PFSK-1 (cell line): ENCODE results near the gene ANKS1B.

Experiments used
- FOXP2 ChIP-seq: optimal IDR thresholded peaks from 2 replicates; pipeline ENCODE3; 2011; ENCODE audit warnings: borderline replicate concordance, control low read depth, inconsistent platforms; ENCODE audit not compliant: insufficient read depth; ENCODE audit errors: extremely low read length, extremely low read depth
- POLR2AphosphoS5 ChIP-seq: IDR thresholded peaks from 2 replicates; pipeline ENCODE4 v1.6.1; 2012; ENCODE audit warnings: low read depth, mild to moderate bottlenecking, control low read depth, low read length, moderate library complexity
- SIN3A ChIP-seq: IDR thresholded peaks from 2 replicates; pipeline ENCODE4 v1.6.1; 2012; ENCODE audit warnings: mild to moderate bottlenecking, low read length, moderate library complexity, borderline replicate concordance; ENCODE audit not compliant: insufficient read depth
- TAF1 ChIP-seq: IDR thresholded peaks from 2 replicates; pipeline ENCODE4 v1.6.1; 2012; ENCODE audit warnings: low read length, control low read depth, borderline replicate concordance; ENCODE audit not compliant: insufficient read depth
- TF ChIP-seq, protein P1 (sequence below), 2 experiments: IDR thresholded peaks; 2 replicates each; pipeline versions ENCODE4 v1.6.1 to v1.8.0; 2011 to 2012; ENCODE audit warnings: low read depth in 2 of 2, low read length in 2 of 2, control low read depth in 1 of 2, inconsistent platforms in 1 of 2, mild to moderate bottlenecking in 1 of 2, moderate library complexity in 1 of 2; ENCODE audit not compliant: insufficient read depth in 1 of 2

ANKS1B gene

GRCh38 chr12:99282086-99282485 lies 702.6 kb downstream of the ANKS1B start:
- TF ChIP-seq, protein P1, sequence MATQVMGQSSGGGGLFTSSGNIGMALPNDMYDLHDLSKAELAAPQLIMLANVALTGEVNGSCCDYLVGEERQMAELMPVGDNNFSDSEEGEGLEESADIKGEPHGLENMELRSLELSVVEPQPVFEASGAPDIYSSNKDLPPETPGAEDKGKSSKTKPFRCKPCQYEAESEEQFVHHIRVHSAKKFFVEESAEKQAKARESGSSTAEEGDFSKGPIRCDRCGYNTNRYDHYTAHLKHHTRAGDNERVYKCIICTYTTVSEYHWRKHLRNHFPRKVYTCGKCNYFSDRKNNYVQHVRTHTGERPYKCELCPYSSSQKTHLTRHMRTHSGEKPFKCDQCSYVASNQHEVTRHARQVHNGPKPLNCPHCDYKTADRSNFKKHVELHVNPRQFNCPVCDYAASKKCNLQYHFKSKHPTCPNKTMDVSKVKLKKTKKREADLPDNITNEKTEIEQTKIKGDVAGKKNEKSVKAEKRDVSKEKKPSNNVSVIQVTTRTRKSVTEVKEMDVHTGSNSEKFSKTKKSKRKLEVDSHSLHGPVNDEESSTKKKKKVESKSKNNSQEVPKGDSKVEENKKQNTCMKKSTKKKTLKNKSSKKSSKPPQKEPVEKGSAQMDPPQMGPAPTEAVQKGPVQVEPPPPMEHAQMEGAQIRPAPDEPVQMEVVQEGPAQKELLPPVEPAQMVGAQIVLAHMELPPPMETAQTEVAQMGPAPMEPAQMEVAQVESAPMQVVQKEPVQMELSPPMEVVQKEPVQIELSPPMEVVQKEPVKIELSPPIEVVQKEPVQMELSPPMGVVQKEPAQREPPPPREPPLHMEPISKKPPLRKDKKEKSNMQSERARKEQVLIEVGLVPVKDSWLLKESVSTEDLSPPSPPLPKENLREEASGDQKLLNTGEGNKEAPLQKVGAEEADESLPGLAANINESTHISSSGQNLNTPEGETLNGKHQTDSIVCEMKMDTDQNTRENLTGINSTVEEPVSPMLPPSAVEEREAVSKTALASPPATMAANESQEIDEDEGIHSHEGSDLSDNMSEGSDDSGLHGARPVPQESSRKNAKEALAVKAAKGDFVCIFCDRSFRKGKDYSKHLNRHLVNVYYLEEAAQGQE (IDR thresholded peaks at IDR 0.05; ENCODE audit: insufficient read depth in 1 of 2, low read depth in 2 of 2, low read length in 2 of 2): no peak
- no peak for TF ChIP-seq TAF1
- no peak for TF ChIP-seq FOXP2
- no peak for TF ChIP-seq SIN3A
- no peak for TF ChIP-seq POLR2AphosphoS5

GRCh38 chr12:99281277-99281676 lies 703.5 kb downstream of the ANKS1B start:
- TF ChIP-seq SIN3A (no peak), FOXP2 (no peak), POLR2AphosphoS5 (no peak), TAF1 (no peak)
- TF ChIP-seq, protein P1 (IDR thresholded peaks at IDR 0.05; ENCODE audit: insufficient read depth in 1 of 2, low read depth in 2 of 2, low read length in 2 of 2): no peak

GRCh38 chr12:99278899-99279298 lies 705.8 kb downstream of the ANKS1B start:
- TF ChIP-seq POLR2AphosphoS5 (no peak), TAF1 (no peak), SIN3A (no peak), FOXP2 (no peak)
- TF ChIP-seq, protein P1 (IDR thresholded peaks at IDR 0.05; ENCODE audit: insufficient read depth in 1 of 2, low read depth in 2 of 2, low read length in 2 of 2): no peak

GRCh38 chr12:99277591-99278379 lies 707.0 kb downstream of the ANKS1B start:
- TF ChIP-seq, protein P1 (IDR thresholded peaks at IDR 0.05; ENCODE audit: insufficient read depth in 1 of 2, low read depth in 2 of 2, low read length in 2 of 2): no peak
- TF ChIP-seq TAF1 (no peak), POLR2AphosphoS5 (no peak), FOXP2 (no peak), SIN3A (no peak)
